Measurements from ENCODE around the gene USP54. TPM values are rescaled to one million over a fixed set of nuclear protein-coding genes. Genes with fewer than 3 reads are reported as not detected.

The USP54 gene
- total and polyA plus RNA-seq, 2 of the 13 experiments (the other 11 are each of a cell fraction or from before 2014, with no cell fraction given): 18.1 to 25.0 TPM

- TF ChIP-seq, protein P1, sequence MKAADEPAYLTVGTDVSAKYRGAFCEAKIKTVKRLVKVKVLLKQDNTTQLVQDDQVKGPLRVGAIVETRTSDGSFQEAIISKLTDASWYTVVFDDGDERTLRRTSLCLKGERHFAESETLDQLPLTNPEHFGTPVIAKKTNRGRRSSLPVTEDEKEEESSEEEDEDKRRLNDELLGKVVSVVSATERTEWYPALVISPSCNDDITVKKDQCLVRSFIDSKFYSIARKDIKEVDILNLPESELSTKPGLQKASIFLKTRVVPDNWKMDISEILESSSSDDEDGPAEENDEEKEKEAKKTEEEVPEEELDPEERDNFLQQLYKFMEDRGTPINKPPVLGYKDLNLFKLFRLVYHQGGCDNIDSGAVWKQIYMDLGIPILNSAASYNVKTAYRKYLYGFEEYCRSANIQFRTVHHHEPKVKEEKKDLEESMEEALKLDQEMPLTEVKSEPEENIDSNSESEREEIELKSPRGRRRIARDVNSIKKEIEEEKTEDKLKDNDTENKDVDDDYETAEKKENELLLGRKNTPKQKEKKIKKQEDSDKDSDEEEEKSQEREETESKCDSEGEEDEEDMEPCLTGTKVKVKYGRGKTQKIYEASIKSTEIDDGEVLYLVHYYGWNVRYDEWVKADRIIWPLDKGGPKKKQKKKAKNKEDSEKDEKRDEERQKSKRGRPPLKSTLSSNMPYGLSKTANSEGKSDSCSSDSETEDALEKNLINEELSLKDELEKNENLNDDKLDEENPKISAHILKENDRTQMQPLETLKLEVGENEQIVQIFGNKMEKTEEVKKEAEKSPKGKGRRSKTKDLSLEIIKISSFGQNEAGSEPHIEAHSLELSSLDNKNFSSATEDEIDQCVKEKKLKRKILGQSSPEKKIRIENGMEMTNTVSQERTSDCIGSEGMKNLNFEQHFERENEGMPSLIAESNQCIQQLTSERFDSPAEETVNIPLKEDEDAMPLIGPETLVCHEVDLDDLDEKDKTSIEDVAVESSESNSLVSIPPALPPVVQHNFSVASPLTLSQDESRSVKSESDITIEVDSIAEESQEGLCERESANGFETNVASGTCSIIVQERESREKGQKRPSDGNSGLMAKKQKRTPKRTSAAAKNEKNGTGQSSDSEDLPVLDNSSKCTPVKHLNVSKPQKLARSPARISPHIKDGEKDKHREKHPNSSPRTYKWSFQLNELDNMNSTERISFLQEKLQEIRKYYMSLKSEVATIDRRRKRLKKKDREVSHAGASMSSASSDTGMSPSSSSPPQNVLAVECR (CRISPR knock-in tag; IDR thresholded peaks at IDR 0.05; ENCODE audit: borderline replicate concordance): no peak
- TF ChIP-seq NONO (IDR thresholded peaks at IDR 0.05) (no peak), NONO (CRISPR knock-in tag; conservative IDR thresholded peaks at IDR 0.05) (no peak), KDM4B (CRISPR knock-in tag; IDR thresholded peaks at IDR 0.05) (no peak), ZNF281 (CRISPR knock-in tag; IDR thresholded peaks at IDR 0.05; ENCODE audit: borderline replicate concordance) (no peak)
These were observed 34.3 kb downstream of the USP54 start (continued) for GRCh38 chr10:73556855-73557254.

DNA sequence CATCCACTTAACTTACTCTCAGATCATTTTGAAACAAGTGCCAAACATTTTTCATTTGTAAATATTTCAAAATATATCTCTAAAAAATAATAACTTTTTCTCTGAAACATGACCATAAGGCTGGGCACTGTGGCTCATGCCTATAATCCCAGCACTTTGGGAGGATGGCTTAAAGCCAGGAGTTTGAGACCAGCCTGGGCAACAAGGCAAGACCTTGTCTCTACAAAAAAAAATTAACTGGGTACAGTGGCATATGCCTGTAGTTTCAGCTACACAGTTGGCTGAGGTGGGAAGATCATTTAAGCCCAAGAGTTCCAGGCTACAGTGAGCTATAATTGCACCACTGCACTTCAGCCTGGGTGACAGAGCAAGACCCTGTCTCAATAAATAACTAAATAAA, 36.4 kb downstream of the USP54 start:
- TF ChIP-seq TFDP2 (CRISPR knock-in tag; IDR thresholded peaks at IDR 0.05) (no peak), CEBPG (CRISPR knock-in tag; IDR thresholded peaks at IDR 0.05) (no peak)
- CTCF ChIA-PET (ENCODE audit: low intra/inter-chr PET ratio, low total read pairs): no interaction called here
- intact Hi-C loops (cut with micrococcal nuclease; ENCODE audit: unreplicated experiment): no loop called here

More for the DNA sequence above, 36.4 kb downstream of the USP54 start:
- Histone ChIP-seq H3K27ac (ENCODE audit: extremely low read length, insufficient read depth, low read length) (no peak overlapping the region), H4K20me1 (ENCODE audit: insufficient read depth, low read length) (no peaks in the 10 kb centered on the region), H2AFZ (ENCODE audit: low read length) (no peak overlapping the region), H3K9ac (ENCODE audit: insufficient read depth, low read depth, low read length) (no peak overlapping the region), H3K4me1 (ENCODE audit: insufficient read depth, low read length) (peaks cover 7% of the 10 kb centered on the region; the same call in 1 of the 2 replicates), H3K4me3 (replicated peaks in 1 of 3; ENCODE audit: insufficient read depth in 1 of 3, low read depth in 2 of 3, low read length in 3 of 3) (no peak overlapping the region), H3K27me3 (ENCODE audit: control insufficient read depth in 1 of 2, insufficient read depth in 2 of 2, low read length in 2 of 2) (no peaks in the 10 kb centered on the region), H3K36me3 (replicated peaks in 1 of 2; ENCODE audit: control insufficient read depth in 1 of 2, insufficient read depth in 2 of 2, low read length in 2 of 2) (no peaks in the 10 kb centered on the region), H3K79me2 (ENCODE audit: insufficient read depth, low read length) (no peaks in the 10 kb centered on the region), H3K4me2 (ENCODE audit: low read depth, low read length) (no peak overlapping the region), H3K9me3 (ENCODE audit: low read length) (no peaks in the 10 kb centered on the region)
- ATAC-seq: no peak
- in situ Hi-C loops (cut with HindIII; ENCODE audit: extremely low pct_ligation_motif_present, low pct_unique_long_range_greater_than_20kb): no loop called here
- DNase-seq (ENCODE audit: low spot score): no peak
- no peak for FAIRE-seq
- POLR2A ChIA-PET: no interaction called here
- BruUV-seq (replicated peaks): no TSS peak
